GM21390 (cell line): ENCODE measurements around the gene RUFY1.
"Not testable (repeated sequence)": the region's sequence is repeated elsewhere in the genome, so short reads cannot be mapped to it uniquely, and the experiment has no call there.

Experiments used
- ATAC-seq: cut with Tn5 transposase; IDR thresholded peaks from one replicate; pipeline ENCODE4 v1.9.1; 2021; ENCODE audit not compliant: unreplicated experiment

The RUFY1 gene

DNA sequence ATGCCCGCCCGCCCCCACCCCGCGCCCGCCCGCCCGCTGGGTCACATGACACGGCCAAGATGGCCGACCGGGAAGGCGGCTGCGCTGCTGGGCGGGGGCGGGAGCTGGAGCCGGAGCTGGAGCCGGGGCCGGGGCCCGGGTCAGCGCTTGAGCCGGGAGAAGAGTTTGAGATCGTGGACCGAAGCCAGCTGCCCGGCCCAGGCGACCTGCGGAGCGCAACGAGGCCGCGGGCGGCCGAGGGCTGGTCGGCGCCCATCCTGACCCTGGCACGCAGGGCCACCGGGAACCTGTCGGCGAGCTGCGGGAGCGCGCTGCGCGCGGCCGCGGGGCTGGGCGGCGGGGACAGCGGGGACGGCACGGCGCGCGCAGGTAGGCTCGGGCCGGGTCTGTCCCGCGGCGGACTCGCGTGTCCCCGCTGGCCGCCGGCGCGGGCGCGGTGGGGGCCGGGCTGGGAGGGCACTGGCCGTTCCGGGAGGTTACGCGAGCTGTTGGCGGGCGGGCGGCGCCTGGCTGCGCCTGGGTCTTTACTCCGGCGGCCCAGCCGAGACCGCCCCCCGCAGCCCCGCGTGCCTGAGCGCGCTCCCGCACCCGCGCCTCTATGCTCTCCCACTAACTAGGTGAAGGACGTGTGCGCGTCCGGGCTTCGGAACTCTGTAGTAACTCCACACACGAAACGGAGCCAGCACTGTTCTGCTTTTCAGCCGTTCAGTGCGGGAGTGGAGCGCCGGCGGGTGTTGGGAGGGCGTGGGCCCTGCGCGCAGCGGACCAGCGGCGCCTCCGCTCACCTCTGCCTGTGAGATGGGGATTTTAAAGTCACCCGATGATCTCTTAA lies at the start of gene RUFY1:
Gene RUFY1, plus strand, starts transcription at position 44 of the 832 bp plus-strand sequence. Its CDS starts 16 bp downstream, at position 60.
- ATAC-seq = peak; percentile 86

DNA sequence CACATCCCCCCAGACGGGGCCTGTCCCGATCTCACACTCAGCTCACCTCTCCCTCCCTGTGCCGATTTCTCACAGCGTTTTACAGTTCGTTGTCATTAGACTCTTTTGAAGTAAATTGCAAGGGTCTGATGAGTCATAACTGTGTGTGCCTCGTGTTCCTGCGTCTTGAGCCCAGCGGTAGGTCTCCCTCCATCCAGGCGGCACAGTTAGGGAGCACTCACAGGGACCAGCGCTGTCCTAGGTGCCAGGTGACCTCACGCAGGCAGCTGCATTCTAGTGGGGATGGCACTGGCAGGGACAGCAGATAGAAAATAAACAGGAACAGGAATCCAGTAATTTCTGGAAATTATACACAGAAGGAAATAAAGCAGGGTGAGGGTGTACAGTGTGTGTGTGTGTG lies 48.4 kb upstream of the RUFY1 start:
- ATAC-seq = not testable (repeated sequence)

GRCh38 chr5:179502420-179502819 lies 47.9 kb upstream of the RUFY1 start:
- ATAC-seq = not testable (repeated sequence)

- ATAC-seq = no peak
Observed at GRCh38 chr5:179504191-179504590, 46.2 kb upstream of the RUFY1 start.

GRCh38 chr5:179504600-179505396 lies 45.6 kb upstream of the RUFY1 start:
- ATAC-seq = no peak

DNA sequence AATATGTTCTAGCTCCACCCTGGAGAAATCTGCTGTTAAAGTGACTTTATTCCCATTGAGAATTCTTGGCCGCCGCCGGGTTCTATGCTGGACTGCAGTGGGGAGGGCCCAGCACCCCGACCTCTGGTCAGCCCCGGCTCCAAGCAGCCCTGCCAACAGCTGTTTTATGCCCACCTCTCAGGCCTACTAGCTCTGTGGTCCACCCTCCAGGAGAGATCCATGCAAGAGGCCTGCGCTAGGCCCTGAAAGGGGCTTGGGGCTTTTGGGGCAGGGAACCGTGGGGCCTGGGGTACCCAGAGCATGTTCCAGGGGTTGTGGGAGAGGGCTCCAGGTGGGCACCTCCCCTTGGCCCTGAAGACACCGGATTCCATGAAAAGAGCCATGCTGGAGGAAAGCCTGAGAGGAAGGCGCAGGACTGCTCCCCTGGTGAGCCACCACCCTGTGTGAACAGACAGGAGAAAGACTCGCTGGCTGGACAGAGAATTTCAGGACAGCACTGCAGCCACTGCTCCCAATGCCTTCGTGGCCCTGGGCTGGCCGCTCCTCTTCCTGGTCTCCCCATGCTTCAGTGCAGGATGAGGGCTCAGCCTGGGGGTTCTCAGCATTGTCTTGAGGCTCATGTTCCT lies 44.6 kb upstream of the RUFY1 start:
- ATAC-seq = no peak

GRCh38 chr5:179509239-179509638 lies 41.1 kb upstream of the RUFY1 start:
- no peak for ATAC-seq

DNA sequence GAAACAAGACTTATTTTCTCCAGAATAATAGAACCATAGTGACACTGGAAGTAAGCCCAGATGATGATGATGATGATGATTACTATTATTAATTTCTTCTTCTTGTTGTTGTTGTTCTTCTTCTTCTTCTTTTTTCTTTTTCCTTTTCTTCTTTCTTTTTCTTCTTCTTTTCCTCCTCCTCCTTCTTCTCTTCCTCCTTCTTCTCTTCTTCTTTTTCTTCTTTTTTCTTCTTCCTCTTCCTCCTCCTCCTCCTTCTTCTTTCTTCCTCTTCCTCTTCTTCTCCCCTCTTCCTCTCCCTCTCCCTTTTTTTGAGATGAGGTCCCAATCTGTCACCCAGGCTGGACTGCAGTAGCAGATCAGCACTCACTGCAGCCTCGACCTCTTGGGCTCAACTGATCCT lies 40.5 kb upstream of the RUFY1 start:
- ATAC-seq = no peak

DNA sequence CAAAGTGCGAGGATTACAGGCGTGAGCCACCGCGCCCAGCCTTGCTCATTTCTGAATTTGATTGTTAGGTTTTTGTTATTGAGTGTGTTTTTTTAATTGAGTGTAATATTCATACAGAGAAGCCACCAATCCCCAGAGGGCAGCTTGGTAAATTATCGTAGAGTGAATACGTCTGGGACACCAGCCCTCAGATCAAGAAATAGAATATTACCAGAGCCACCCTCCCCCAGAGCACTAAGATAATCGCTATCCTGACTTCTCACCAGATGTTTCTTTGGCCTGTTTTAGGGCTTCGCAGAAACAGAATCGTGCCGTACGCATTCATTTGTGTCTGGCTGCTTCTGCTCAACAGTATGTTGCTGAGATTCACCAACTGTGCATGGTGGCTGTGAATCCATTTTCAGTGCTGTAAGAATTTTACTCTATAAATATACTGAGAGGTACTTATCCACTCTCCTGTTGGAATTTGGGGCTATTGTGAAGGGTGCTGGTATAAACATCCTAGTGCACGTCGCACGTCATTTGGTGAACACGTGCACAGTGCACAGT lies 37.8 kb upstream of the RUFY1 start:
- ATAC-seq = no peak

GRCh38 chr5:179515501-179515900 lies 34.9 kb upstream of the RUFY1 start:
- not testable (repeated sequence) for ATAC-seq

DNA sequence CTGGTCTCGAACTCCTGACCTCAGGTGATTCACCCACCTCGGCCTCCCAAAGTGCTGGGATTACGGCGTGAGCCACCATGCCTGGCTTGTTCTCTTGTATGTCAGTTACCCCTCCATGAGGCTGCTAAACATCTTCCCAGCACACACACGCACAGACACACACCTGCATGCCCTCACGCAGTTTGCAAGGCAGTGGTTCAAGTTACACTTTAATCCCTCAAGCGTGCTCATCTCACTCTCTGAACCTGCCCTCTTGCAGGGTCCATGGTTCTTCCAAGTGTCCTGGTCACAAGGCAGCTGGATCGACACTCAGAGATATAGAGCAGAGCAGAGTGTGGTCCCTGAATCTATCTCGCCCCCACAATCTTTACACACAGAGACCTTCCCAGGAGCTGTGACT lies 34.1 kb upstream of the RUFY1 start:
- no peak for ATAC-seq

DNA sequence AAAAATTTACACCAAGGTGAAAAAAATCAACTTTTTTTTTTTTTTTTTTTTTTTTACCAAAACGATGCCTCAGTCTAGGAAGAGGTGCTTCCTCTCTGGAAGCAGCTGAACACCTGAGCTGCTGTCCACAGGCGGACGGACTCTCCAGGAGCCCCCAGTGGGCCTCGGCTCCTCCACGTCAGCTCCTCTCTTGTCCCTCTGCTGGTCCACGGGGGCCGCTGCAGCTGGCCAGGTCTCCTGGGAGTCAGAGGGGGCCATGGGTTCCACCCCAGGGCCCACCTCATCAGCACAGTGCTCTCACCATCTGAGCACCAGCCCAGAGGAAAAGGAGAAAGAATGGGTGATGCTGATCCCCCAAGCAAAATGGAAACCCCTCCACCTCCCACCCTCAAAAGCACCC lies 32.6 kb upstream of the RUFY1 start:
- not testable (repeated sequence) for ATAC-seq

- peak; percentile 46 for ATAC-seq
Observed at GRCh38 chr5:179518369-179518768, 32.0 kb upstream of the RUFY1 start.

DNA sequence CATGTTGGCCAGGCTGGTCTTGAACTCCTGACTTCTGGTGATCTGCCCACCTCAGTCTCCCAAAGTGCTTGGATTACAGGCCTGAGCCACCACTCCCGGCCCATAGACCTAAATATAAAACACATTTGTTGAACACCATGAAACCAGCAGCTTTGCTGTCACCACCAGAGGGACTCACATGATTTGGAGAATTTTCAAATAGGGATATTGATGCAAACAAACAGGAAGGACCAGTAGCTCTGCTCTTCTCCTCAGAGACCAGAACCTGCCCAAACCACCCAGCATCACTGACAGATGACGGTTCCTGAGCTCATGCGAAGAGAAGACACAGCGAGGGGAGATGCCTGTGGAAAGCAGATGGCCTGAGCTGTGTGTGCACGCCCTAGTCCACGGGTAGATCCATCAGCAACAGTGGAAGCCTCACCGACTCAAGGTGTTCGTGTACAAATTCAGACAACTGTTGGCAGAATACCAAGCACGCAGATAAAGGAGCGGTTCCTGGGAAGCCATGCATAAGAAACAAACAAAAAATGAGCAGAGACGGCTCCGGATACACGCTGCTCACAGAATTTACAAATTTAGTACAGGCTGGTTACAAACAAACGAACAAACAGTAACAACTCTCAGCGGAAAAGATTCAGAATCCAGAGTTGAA lies 30.8 kb upstream of the RUFY1 start:
- ATAC-seq = not testable (repeated sequence)

DNA sequence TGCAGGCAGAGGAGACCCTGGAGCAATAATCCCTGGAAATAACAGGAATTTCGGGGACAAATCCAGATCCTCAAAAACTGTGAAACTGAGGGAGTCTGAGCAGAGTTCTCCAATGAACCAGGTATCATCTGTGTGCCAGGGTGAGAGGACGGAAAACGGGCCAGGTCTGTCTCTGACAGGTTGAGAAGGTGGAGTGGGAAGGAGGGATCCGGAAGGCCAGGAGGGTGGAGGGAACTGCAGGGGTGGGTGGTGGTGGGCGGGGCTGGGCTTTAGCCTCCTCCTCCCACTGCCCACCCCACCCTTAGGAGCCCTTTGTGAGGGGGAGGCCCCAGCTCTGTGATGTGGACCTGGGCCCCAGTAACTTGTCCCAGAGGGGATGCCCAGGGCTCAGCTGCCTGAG lies 28.2 kb upstream of the RUFY1 start:
- ATAC-seq = not testable (repeated sequence)

- no peak for ATAC-seq
Observed at GRCh38 chr5:179526978-179527377, 23.4 kb upstream of the RUFY1 start.

DNA sequence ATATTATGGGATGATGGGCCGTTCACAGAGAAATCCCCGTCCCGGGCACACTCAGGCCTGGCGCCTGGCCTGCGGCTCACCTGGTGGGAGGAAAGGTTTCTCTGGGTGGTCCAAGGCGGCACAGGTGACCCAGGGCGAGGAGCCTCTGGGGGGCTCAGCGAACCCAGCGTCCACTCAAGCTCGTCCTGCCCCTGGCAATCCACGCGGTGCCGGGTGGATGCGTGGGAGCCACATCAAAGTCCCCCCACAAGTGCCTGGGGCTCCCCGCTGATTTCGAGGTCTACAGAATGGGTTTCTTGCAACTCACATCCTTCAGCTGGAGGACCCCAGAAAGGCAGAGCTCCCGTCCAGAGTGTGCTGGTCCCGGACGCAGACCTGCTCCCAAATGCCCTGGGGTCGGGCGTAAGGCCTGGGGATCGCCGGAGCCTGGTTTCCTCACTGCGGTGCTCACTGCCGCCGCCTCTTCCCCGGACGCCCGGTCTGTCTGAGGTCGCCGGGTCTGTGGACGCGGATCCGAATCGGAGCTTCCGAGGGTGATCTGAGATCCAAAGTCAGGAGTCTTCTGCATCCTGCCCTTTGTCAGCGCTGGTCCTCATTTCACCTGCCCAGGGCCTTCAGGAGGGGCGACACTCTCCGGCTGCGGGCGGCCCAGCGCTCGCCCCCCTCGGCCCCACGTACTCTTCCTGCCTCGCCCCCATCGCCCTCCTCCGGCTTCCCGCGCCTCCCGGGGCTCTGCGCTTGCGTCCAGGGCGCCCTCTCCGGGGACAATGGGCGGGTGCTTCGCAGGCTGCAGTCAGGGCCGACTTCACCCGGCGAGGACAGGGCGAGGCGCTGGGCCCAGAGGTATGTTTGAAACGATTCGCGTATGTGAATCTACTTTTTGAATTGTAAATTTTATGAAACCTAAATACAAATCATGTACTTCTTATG lies 20.0 kb upstream of the RUFY1 start:
- peak; percentile 50 for ATAC-seq

- ATAC-seq = no peak
Observed at GRCh38 chr5:179533024-179533423, 17.3 kb upstream of the RUFY1 start.

DNA sequence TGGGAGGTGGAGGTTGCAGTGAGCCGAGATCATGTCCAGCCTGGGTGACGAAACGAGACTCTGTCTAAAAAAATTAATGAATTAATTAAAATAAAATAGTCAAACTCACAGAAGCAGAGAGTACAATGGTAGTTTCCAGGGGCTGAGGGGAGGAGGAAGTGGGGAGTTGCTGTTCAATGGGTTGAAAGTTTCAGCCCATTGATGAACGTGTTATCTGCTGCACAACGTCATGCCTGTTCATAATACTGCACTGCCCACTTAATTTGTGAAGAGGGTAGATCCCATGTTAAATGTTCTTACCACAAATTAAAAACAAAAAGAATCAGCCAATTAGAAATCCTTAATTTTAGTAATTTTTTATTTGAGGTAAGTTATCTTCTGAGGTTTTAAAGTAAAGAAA lies 16.4 kb upstream of the RUFY1 start:
- ATAC-seq = no peak

- ATAC-seq = no peak
Observed at GRCh38 chr5:179534431-179534830, 15.9 kb upstream of the RUFY1 start.
